GM12875 (cell line): ENCODE data around the gene PRKAR1B.

ENCODE experiments used
- H3K4me3 ChIP-seq: one replicate; pipeline ENCODE4 v1.5.1; 2011; ENCODE audit warnings: low read depth, low read length, control low read depth
- TF ChIP-seq, protein P1 (sequence below): IDR thresholded peaks from 2 replicates; pipeline ENCODE4 v1.5.1; 2011; ENCODE audit warnings: low read depth, mild to moderate bottlenecking, control low read depth, inconsistent platforms, low read length, moderate library complexity, borderline replicate concordance; ENCODE audit not compliant: insufficient read depth

Gene PRKAR1B

DNA sequence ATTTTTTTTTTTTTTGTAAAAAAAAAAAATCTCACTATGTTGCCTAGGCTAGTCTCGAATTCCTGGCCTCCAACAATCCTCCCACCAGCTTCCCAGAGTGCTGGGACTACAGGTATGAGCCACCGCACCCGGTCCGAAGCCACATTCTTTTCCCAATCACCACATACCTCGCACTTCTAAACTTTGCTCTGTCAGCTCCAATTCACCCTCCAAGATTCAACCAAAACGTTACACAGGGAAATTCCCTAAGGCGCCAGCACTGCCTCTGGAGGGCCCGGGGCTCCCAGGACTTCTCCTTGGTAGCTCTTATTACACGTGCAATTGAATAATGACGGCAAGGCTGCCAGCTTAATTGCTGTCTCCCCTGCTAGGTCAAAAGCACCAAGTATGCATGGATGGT lies 10.9 kb downstream of the PRKAR1B start:
- no peak overlapping the region for H3K4me3 ChIP-seq
- TF ChIP-seq, protein P1, sequence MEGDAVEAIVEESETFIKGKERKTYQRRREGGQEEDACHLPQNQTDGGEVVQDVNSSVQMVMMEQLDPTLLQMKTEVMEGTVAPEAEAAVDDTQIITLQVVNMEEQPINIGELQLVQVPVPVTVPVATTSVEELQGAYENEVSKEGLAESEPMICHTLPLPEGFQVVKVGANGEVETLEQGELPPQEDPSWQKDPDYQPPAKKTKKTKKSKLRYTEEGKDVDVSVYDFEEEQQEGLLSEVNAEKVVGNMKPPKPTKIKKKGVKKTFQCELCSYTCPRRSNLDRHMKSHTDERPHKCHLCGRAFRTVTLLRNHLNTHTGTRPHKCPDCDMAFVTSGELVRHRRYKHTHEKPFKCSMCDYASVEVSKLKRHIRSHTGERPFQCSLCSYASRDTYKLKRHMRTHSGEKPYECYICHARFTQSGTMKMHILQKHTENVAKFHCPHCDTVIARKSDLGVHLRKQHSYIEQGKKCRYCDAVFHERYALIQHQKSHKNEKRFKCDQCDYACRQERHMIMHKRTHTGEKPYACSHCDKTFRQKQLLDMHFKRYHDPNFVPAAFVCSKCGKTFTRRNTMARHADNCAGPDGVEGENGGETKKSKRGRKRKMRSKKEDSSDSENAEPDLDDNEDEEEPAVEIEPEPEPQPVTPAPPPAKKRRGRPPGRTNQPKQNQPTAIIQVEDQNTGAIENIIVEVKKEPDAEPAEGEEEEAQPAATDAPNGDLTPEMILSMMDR: no peak

DNA sequence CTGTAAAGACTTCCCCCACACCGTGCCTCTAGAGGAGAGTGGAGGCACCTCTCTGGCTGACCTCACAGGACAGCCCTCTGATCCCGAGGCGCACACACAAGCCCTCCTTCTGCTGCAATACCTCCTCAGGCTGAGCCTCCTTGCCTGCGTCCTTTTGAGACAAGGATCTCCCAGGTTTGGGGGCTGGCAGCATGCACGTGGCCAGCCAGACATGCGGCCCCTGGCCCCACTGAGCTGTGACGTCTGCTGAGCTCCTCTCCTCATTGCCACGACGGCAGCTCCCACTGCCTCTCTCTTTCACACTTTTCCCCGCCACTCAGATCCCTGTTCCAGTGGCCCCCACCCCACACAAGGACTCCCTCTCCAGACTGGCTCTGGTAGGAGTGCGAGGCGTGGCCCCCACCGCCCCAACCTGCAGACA lies 12.8 kb downstream of the PRKAR1B start:
- H3K4me3 ChIP-seq: no peak overlapping the region
- TF ChIP-seq, protein P1: no peak

DNA sequence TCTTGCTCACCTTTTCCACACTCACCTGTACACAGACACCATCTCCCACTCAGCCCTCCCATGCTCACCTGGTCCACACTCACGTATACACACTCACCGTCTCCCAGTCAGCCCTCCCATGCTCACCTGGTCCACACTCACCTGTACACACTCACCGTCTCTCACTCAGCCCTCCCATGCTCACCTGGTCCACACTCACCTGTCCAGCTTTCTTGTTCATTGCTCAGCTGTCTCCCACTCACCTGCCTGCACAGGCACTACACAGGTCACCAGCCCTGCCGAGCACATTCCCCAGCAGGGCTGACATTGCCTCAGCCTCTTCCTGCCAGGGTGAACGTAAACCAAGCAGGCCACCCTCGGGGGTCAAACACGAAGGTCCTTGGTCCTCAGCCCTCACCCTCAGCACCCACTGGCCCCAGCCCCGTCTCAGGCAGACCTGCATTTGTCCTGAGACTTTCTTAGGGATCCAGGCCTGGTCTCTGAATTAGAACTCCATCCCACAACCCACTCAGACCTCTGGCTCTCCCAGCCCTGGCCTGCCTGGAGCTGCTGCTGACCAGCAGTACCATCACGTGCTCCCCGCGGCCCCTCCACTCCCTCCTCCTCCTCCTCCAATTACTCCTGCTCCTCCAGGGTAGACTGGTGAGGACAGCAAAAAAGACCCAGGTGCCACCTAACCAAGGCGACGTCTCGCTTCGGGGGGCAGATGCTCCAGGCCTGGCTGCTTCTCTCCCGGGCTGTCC lies 13.4 kb downstream of the PRKAR1B start:
- TF ChIP-seq, protein P1: no peak
- H3K4me3 ChIP-seq: no peak overlapping the region

DNA sequence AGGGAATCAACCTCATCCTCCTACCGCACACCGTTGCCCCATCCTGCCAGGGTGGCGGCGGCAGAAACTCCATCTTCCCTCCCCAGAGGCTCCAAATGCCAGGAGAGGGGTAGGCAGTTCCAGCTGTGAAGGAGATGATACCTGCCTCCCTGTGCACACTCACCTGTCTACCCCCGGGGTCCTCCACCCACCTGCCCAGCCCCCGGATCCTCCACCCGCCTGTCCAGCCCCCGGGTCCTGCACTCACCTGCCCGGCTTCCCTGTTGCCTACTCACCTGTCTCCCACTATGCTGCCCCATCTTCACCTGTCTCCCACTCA lies 14.0 kb downstream of the PRKAR1B start:
- H3K4me3 ChIP-seq: no peak overlapping the region
- TF ChIP-seq, protein P1: no peak

GRCh38 chr7:712381-713138 lies 14.5 kb downstream of the PRKAR1B start:
- TF ChIP-seq, protein P1: no peak
- H3K4me3 ChIP-seq: no peak overlapping the region

DNA sequence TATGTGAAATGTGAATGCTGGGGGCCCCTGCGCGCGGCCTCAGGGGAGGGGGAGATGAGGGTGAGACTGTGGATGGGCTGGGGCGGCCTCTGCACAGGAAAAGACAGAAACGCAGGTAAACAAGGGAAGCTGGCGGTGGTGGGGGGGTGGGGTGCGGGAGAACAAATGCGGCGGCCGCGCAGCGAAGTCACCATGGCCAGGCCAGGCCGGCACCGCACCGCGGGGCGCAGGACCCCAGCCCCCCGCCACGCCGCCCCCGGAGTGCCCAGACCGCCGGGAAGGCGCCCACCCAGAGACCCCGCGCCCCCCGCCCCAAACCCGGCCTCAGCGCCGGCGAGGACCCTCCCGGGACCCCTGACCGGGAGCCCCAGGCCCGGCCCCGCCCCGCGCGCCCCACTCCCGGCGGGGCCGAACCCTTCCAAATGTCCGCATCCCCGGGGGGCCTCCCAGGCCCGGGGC lies 15.1 kb downstream of the PRKAR1B start:
- TF ChIP-seq, protein P1: no peak

More for the DNA sequence above, 15.1 kb downstream of the PRKAR1B start:
- no peak overlapping the region for H3K4me3 ChIP-seq
